Stimulated activated naive B cell treated with anti-CD40 and anti-IgM and Interleukin-4, amounts not matched to agents 10 μg/mL and 1 μg/mL and 100 μg/mL, for 72 hours (primary cell): ENCODE data around the gene UHRF1.

ENCODE experiments used
- ATAC-seq, 2 donors: fragments of 150-1000 bp; cut with Tn5 transposase; replicated peaks; 2 replicates each; pipeline ENCODE4 v1.10.0; 2021; ENCODE audit warnings: moderate library complexity in 1 of 2
- DNase-seq: peaks from one replicate; pipeline ENCODE4 v3.0.0; 2021
- H3K27ac Mint-ChIP-seq: one replicate; pipeline ENCODE4 v1.8.0; 2022; ENCODE audit warnings: mild to moderate bottlenecking, mixed read lengths
- H3K27me3 Mint-ChIP-seq, 2 donors: one replicate each; pipeline ENCODE4 v1.8.0; 2022; ENCODE audit warnings: mixed read lengths in 2 of 2
- H3K36me3 Mint-ChIP-seq, 2 donors: one replicate each; pipeline ENCODE4 v1.8.0; 2022; ENCODE audit warnings: mixed read lengths in 2 of 2, mild to moderate bottlenecking in 1 of 2
- H3K4me1 Mint-ChIP-seq, 2 donors: one replicate each; pipeline ENCODE4 v1.8.0; 2022; ENCODE audit warnings: mixed read lengths in 2 of 2, mild to moderate bottlenecking in 1 of 2
- H3K4me3 Mint-ChIP-seq, 2 donors: one replicate each; pipeline ENCODE4 v1.8.0; 2022; ENCODE audit warnings: mild to moderate bottlenecking in 2 of 2, mixed read lengths in 2 of 2, moderate library complexity in 1 of 2
- H3K9me3 Mint-ChIP-seq, 2 donors: one replicate each; pipeline ENCODE4 v1.8.0; 2022; ENCODE audit warnings: mixed read lengths in 2 of 2, mild to moderate bottlenecking in 1 of 2

The UHRF1 gene

GRCh38 chr19:4909156-4909896 lies at the start of gene UHRF1:
Gene UHRF1 (plus strand): TSS chr19:4909501. CDS start chr19:4910886, 1,385 bp downstream.
- Mint-ChIP-seq H3K9me3 (no peaks in the 10 kb centered on the region), H3K36me3 (peaks cover 20 to 21% of the 10 kb centered on the region in 2 donors), H3K4me1 (peaks cover 35 to 54% of the 10 kb centered on the region in 2 donors), H3K4me3 (peak within 1 kb of the TSS; percentile 83 to 84), H3K27ac (peak within 1 kb of the TSS; percentile 81), H3K27me3 (no peaks in the 10 kb centered on the region)
- peak; percentile 56 to 60 for ATAC-seq
- peak; percentile 56 for DNase-seq

DNA sequence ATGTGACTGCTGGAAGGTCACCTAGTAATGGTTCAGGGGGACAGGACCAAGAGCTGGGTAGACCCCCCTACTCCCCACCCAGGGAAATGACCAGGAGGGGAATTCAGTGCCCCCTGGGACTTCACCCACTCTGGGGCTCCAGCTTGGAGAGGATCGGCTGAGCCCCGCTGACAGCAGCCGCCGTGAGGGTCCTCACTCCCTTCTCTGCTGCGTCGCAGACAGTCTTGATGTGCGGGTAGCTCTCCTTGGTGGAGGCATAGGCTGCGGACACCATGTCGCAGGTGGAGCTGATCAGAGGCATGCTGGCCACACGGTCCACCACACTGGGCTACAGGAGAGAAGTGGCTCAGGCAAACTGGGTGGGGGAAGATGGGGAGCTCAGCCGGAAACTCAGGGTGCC lies 49.6 kb upstream of the UHRF1 start:
- no peak overlapping the region for H3K27ac Mint-ChIP-seq

GRCh38 chr19:4861147-4861546 lies 48.2 kb upstream of the UHRF1 start:
- DNase-seq, result no peak
- no peak for ATAC-seq
- Mint-ChIP-seq H3K27me3 (no peaks in the 10 kb centered on the region), H3K4me3 (no peak overlapping the region), H3K9me3 (no peaks in the 10 kb centered on the region), H3K4me1 (peaks cover 7 to 19% of the 10 kb centered on the region in 2 donors), H3K36me3 (peaks cover 13 to 29% of the 10 kb centered on the region in 2 donors), H3K27ac (no peak overlapping the region)

More for the DNA sequence above, 49.6 kb upstream of the UHRF1 start:
- H3K4me3 Mint-ChIP-seq, result no peak overlapping the region
- H3K9me3 Mint-ChIP-seq, result no peaks in the 10 kb centered on the region
- DNase-seq (no peak), ATAC-seq (no peak)
- peaks cover 7 to 16% of the 10 kb centered on the region in 2 donors for H3K4me1 Mint-ChIP-seq
- peaks cover 16 to 38% of the 10 kb centered on the region in 2 donors for H3K36me3 Mint-ChIP-seq
- no peaks in the 10 kb centered on the region for H3K27me3 Mint-ChIP-seq

- Mint-ChIP-seq H3K9me3 (no peaks in the 10 kb centered on the region), H3K4me1 (peaks cover 18 to 39% of the 10 kb centered on the region in 2 donors), H3K27me3 (no peaks in the 10 kb centered on the region), H3K36me3 (peaks cover 10 to 16% of the 10 kb centered on the region in 2 donors), H3K4me3 (peak overlapping the region; percentile 85 to 89), H3K27ac (peak overlapping the region; percentile 62)
- DNase-seq (peak; percentile 51), ATAC-seq (peak; percentile 24 to 25)
These were observed 42.5 kb upstream of the UHRF1 start for GRCh38 chr19:4866595-4867424.

DNA sequence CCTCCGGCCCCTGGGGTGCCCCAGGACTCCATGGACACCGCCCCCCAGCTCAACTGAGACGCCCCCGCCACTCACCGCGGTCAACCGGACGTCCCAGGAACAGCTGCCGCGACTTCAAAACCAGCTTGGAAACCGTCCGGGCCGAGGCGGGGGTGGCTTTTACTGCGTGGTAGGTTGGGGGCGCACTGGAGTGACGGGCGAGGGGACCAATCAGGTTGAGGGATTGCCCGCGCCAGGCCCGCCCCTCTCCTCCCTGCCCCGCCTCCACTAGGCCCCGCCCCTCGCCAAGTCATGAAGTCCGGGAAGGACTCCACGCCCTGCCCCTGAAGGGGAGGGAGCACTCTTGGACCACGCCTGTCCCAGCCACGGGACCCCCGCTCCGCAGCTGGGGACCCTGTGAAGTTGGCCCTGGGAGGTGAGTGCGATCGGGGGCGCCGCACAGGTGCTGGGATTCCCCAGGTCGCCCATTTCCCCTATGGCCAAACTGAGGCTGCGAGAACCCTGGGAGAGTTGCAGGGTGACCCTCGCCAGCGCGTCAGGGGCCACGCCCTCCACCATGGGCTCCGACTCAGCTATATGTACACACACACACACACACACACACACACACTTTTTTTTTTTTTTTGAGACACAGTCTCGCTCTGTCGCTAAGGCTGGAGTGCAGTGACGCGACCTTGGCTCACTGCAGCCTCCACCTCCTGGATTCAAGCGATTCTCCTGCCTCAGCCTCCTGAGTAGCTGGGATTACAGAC lies 41.6 kb upstream of the UHRF1 start, which contains the start of gene PLIN3:
TSS of gene PLIN3 (minus strand) at position 134 of the 752 bp plus-strand sequence. CDS start 6,273 bp downstream, outside the sequence.
- peak within 1 kb of the TSS; percentile 85 to 89 for H3K4me3 Mint-ChIP-seq
- DNase-seq, result peak; percentile 86
- peak within 1 kb of the TSS; percentile 90 for H3K27ac Mint-ChIP-seq
- H3K36me3 Mint-ChIP-seq, result peaks cover 3 to 11% of the 10 kb centered on the region in 2 donors
- H3K27me3 Mint-ChIP-seq, result no peaks in the 10 kb centered on the region
- H3K9me3 Mint-ChIP-seq, result no peaks in the 10 kb centered on the region
- H3K4me1 Mint-ChIP-seq, result peaks cover 19 to 39% of the 10 kb centered on the region in 2 donors
- ATAC-seq, result peak; percentile 85 to 90

DNA sequence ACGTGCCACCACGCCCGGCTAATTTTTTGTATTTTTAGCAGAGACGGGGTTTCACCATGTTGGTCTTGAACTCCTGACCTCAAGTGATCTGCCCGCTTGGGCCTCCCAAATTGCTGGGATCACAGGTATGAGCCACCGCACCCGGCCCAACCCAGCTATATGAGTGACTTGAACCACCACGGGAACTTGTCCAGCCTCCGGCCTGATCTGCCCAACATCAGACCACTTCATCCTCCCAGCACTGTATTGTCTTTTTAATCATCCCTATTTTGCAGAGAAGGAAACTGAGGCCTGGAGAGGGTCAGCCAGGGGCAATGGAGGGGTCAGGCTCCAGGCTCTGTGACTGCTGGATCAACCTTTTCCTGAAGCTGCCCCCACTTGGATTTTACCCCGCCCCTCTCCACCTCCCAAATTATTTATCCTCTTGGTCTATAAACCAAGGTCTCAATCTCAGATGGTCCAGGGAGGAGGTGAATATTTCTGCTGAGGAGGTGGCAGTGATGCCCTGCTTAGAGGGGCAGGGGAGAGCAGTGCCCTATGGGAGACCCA lies 40.9 kb upstream of the UHRF1 start:
- no peak for DNase-seq
- no peak for ATAC-seq
- H3K4me1 Mint-ChIP-seq, result peaks cover 19 to 39% of the 10 kb centered on the region in 2 donors
- no peaks in the 10 kb centered on the region for H3K27me3 Mint-ChIP-seq
- H3K4me3 Mint-ChIP-seq, result peak overlapping the region; percentile 85 to 89
- H3K27ac Mint-ChIP-seq, result peak overlapping the region; percentile 90
- H3K36me3 Mint-ChIP-seq, result peaks cover 0 to 11% of the 10 kb centered on the region in 2 donors
- H3K9me3 Mint-ChIP-seq, result no peaks in the 10 kb centered on the region

DNA sequence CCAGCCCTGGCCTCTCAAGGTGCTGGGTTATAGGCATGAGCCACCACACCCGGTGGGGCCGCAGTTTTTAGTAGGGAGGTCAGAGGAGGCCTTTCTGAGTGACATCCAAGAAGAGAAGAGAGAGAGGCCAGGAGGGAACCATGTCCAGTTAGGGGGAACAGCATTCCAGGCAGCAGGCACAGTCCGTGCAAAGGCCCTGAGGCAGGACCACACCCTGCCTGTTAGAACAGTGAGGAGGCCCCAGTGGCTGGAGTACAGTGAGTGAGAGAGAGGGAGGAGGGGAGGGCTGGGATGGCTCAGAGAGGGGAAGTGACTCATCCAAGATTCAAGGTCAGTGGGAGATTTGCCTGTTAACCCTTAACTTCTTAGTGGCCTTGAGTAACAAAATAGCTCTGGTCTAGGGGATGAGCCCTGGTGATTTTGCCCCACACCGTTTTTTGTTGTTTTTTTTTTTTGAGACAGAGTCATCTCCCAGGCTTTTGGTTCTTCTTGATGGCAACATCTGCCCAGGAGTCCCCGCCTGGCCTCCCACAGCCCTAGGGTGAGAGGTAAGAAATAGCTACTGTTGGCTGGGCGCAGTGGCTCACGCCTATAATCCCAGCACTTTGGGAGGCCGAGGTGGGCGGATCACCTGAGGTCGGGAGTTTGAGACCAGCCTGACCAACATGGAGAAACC lies 39.1 kb upstream of the UHRF1 start:
- H3K36me3 Mint-ChIP-seq, result no peaks in the 10 kb centered on the region
- H3K9me3 Mint-ChIP-seq, result no peaks in the 10 kb centered on the region
- peak overlapping the region in 1 of 2 donors; percentile 30 for H3K4me3 Mint-ChIP-seq
- peaks cover 15 to 29% of the 10 kb centered on the region in 2 donors for H3K4me1 Mint-ChIP-seq
- DNase-seq (peak; percentile 24), ATAC-seq (peak in 1 of 2 donors; percentile 33)
- H3K27me3 Mint-ChIP-seq, result no peaks in the 10 kb centered on the region
- H3K27ac Mint-ChIP-seq, result peak overlapping the region; percentile 56

DNA sequence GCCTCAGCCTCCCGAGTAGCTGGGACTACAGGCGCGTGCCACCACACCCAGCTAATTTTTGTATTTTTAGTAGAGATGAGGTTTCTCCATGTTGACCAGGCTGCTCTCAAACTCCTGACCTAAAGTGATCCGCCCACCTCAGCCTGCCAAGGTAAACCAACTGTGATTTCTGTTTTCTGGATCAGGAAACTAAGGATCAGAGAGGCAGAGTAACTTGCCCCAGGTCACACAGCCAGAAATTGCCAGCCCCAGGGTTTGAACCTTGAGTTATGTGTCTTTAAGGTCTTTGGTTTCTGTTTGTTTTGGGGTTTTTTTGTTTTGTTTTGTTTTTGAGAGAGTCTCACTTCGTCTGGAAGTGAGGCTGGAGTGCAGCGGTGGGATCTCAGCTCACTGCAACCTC lies 37.6 kb upstream of the UHRF1 start:
- ATAC-seq (no peak), DNase-seq (no peak)
- no peaks in the 10 kb centered on the region for H3K9me3 Mint-ChIP-seq
- peaks cover 10 to 26% of the 10 kb centered on the region in 2 donors for H3K4me1 Mint-ChIP-seq
- no peak overlapping the region for H3K27ac Mint-ChIP-seq
- H3K36me3 Mint-ChIP-seq, result no peaks in the 10 kb centered on the region
- H3K4me3 Mint-ChIP-seq, result no peak overlapping the region
- no peaks in the 10 kb centered on the region for H3K27me3 Mint-ChIP-seq

GRCh38 chr19:4873930-4874329 lies 35.4 kb upstream of the UHRF1 start:
- DNase-seq (no peak), ATAC-seq (no peak)
- H3K27ac Mint-ChIP-seq, result no peak overlapping the region
- H3K9me3 Mint-ChIP-seq, result no peaks in the 10 kb centered on the region
- peaks cover 15 to 30% of the 10 kb centered on the region in 2 donors for H3K4me1 Mint-ChIP-seq
- H3K27me3 Mint-ChIP-seq, result peaks cover 0 to 11% of the 10 kb centered on the region in 2 donors
- H3K4me3 Mint-ChIP-seq, result no peak overlapping the region
- H3K36me3 Mint-ChIP-seq, result no peaks in the 10 kb centered on the region

DNA sequence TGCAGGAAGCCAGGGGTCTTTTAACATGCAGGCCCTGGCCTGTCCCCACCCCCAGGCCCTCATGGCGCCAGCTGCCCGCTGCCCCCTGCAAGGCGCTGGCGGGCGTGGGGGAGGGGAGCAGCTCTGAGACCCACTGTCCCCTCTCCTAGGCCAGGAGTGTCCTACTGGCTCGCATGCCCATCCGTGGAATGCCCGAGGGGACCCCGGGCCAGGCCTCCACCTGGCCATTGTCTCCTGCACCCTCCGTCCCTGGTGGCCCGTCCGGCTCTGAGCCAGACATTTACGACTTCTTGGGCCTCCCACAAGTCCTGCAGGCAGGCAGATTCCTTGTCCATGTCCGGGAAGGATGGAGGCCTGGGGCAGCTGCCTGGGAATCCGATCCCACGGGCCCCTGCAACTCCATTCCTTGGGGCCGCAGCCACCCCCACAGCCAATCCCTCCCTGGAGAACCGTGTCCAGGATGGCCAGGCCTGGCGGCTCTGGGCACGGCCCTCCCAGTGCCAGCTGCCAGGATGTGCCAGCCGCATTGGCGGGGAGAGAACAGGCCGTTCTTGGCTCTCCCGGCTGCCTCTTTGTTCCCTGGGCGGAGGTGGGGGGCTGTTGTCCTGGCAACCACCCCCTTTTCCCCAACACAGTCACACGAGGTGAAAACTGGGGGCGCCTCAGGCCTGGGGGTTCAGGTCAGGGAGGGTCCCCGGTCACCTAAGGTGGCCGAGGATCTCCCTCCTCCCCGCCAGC lies 31.4 kb upstream of the UHRF1 start:
- H3K27ac Mint-ChIP-seq, result no peak overlapping the region
- DNase-seq (no peak), ATAC-seq (no peak)
- H3K4me3 Mint-ChIP-seq, result peak overlapping the region; percentile 66 to 74
- no peaks in the 10 kb centered on the region for H3K9me3 Mint-ChIP-seq
- H3K36me3 Mint-ChIP-seq, result no peaks in the 10 kb centered on the region
- H3K4me1 Mint-ChIP-seq, result peaks cover 6 to 17% of the 10 kb centered on the region in 2 donors
- H3K27me3 Mint-ChIP-seq, result peaks cover 0 to 11% of the 10 kb centered on the region in 2 donors

DNA sequence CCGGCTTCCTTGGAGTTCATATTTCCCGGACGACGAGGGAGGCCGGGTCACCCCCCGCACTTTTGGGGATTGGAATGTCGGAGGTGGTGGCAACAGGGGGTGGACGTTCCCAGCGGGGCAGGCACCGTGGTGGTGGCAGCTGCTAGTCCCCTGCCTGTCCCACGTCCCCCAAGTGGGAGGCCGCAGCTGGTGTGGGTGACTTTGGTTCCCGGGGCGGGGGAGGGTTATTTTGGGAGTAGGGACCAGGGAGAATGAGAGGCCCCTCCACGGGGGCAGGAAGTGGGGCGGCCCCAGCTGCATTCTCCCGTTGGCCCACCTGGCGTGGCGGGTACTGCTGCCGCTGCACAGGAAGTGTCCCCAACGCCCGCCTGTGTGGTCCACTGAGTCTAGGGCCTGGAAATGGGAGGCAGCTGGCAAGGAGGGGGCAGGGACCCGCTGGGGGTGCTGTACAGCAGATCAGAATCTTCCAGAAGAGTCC lies 30.8 kb upstream of the UHRF1 start:
- no peaks in the 10 kb centered on the region for H3K9me3 Mint-ChIP-seq
- peak; percentile 34 to 47 for ATAC-seq
- H3K4me3 Mint-ChIP-seq, result peak overlapping the region; percentile 66 to 74
- no peaks in the 10 kb centered on the region for H3K36me3 Mint-ChIP-seq
- H3K4me1 Mint-ChIP-seq, result peaks cover 7 to 17% of the 10 kb centered on the region in 2 donors
- no peak for DNase-seq
- H3K27ac Mint-ChIP-seq, result peak overlapping the region; percentile 77
- peaks cover 0 to 11% of the 10 kb centered on the region in 2 donors for H3K27me3 Mint-ChIP-seq

- H3K27ac Mint-ChIP-seq, result no peak overlapping the region
- H3K9me3 Mint-ChIP-seq, result no peaks in the 10 kb centered on the region
- H3K36me3 Mint-ChIP-seq, result no peaks in the 10 kb centered on the region
- H3K27me3 Mint-ChIP-seq, result peaks cover 0 to 11% of the 10 kb centered on the region in 2 donors
- peaks cover 9 to 17% of the 10 kb centered on the region in 2 donors for H3K4me1 Mint-ChIP-seq
- ATAC-seq (no peak), DNase-seq (no peak)
- H3K4me3 Mint-ChIP-seq, result no peak overlapping the region
These were observed 30.3 kb upstream of the UHRF1 start for GRCh38 chr19:4879041-4879440.
